CD8-positive, alpha-beta memory T cell (primary cell): Measurements from ENCODE around the gene FAF1. TPM values are rescaled to one million over a fixed set of nuclear protein-coding genes. Genes with fewer than 3 reads are reported as not detected.
A peak's percentile ranks its signal among the peaks of the same experiment; 100 is the strongest.

Experiments
- CTCF ChIA-PET: fragments of 350-600 bp; sonication (Branson Sonifier 250); formaldehyde crosslinking; loops from one replicate; lab custom pipeline; 2021; ENCODE audit warnings: antibody characterized with exemption; lab: Charles Lee
- POLR2A ChIA-PET: fragments of 350-600 bp; sonication (Branson Sonifier 250); formaldehyde crosslinking; loops from one replicate; lab custom pipeline; 2021; ENCODE audit warnings: antibody characterized with exemption; lab: Charles Lee
- DNase-seq, 5 donors: peaks; one replicate each; pipeline versions ENCODE4 v3.0.0 to v3.0.0-alpha.2; 2020 to 2022; ENCODE audit warnings: mixed read lengths in 1 of 5
- H3K27ac ChIP-seq: one replicate; pipeline ENCODE4 v1.7.0; 2013; ENCODE audit warnings: low read depth, mild to moderate bottlenecking, low read length, moderate library complexity
- H3K27me3 ChIP-seq: 2 replicates; pipeline ENCODE4 v1.7.0; 2013; ENCODE audit warnings: low read length, mild to moderate bottlenecking; ENCODE audit not compliant: insufficient read depth, poor library complexity, severe bottlenecking
- H3K36me3 ChIP-seq: 2 replicates; pipeline ENCODE4 v1.7.0; 2013; ENCODE audit warnings: mild to moderate bottlenecking, low read length, moderate library complexity; ENCODE audit not compliant: insufficient read depth
- H3K4me1 ChIP-seq: 2 replicates; pipeline ENCODE4 v1.7.0; 2013; ENCODE audit warnings: mild to moderate bottlenecking, low read length, moderate library complexity; ENCODE audit not compliant: insufficient read depth
- H3K4me3 ChIP-seq: 2 replicates; pipeline ENCODE4 v1.7.0; 2013; ENCODE audit warnings: mild to moderate bottlenecking, low read length
- H3K9me3 ChIP-seq: 2 replicates; pipeline ENCODE4 v1.7.0; 2013; ENCODE audit warnings: mild to moderate bottlenecking, low read length
- H3K27ac Mint-ChIP-seq, 8 donors: one replicate each; pipeline ENCODE4 v1.8.0; 2020 to 2021; ENCODE audit warnings: mixed read lengths in 8 of 8, mild to moderate bottlenecking in 6 of 8, inconsistent platforms in 3 of 8, moderate library complexity in 3 of 8
- H3K27me3 Mint-ChIP-seq, 2 donors: one replicate each; pipeline ENCODE4 v1.8.0; 2020 to 2021; ENCODE audit warnings: mixed read lengths in 2 of 2, mild to moderate bottlenecking in 1 of 2, moderate library complexity in 1 of 2
- H3K36me3 Mint-ChIP-seq, 3 donors: one replicate each; pipeline ENCODE4 v1.8.0; 2020 to 2021; ENCODE audit warnings: mixed read lengths in 3 of 3, inconsistent platforms in 1 of 3, mild to moderate bottlenecking in 1 of 3
- H3K4me1 Mint-ChIP-seq, 3 donors: one replicate each; pipeline ENCODE4 v1.8.0; 2020 to 2021; ENCODE audit warnings: mixed read lengths in 3 of 3, inconsistent platforms in 1 of 3, mild to moderate bottlenecking in 1 of 3
- H3K4me3 Mint-ChIP-seq, 7 donors: one replicate each; pipeline ENCODE4 v1.8.0; 2020 to 2021; ENCODE audit warnings: mixed read lengths in 7 of 7, mild to moderate bottlenecking in 6 of 7, moderate library complexity in 4 of 7, inconsistent platforms in 2 of 7
- H3K9me3 Mint-ChIP-seq, 5 donors: one replicate each; pipeline ENCODE4 v1.8.0; 2020 to 2022; ENCODE audit warnings: mixed read lengths in 5 of 5, mild to moderate bottlenecking in 3 of 5, moderate library complexity in 2 of 5, inconsistent platforms in 1 of 5
- polyA plus RNA-seq: library from polyadenylated mRNA; unstranded; fragments of 300-500 nt; fragmentation: Illumina TruSeq; gene quantifications from one replicate; pipeline ENCODE4 v1.2.3, GENCODE V29; 2021
- total RNA-seq, 2 experiments: library from RNA; stranded (reverse); gene quantifications; one replicate each; pipeline ENCODE4 v1.2.3, GENCODE V29; 2021

FAF1 gene
- total and polyA plus RNA-seq, 3 experiments from 2014 or later, result 66.4 to 87.1 (median 78.2) TPM

DNA sequence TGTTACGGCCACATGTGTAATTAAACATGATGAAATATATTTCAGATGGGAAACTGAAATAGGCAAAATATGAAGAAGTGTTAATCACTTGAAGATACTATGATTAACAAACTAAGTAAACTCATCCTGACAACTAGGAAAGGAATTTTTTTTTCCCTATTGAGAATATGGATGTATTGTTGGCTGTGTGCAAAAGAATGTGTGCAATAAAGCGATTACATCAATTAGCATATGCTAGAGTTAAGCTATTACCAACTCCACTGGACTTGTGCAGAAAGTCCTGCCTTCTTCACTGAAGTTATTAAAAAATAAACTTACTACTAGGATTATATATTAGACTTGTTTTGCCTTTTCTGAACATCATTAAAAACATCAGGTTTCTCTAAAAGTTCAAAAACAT, 393.7 kb downstream of the FAF1 start:
- ChIA-PET CTCF (no interaction called here), POLR2A (no interaction called here)
- H3K36me3 Mint-ChIP-seq, result peaks cover 5 to 59% (median 23%) of the 10 kb centered on the region in 3 donors
- no peaks in the 10 kb centered on the region for H3K27me3 ChIP-seq
- no peaks in the 10 kb centered on the region for H3K9me3 ChIP-seq
- DNase-seq, result no peak
- no peak overlapping the region for H3K4me3 Mint-ChIP-seq
- no peaks in the 10 kb centered on the region for H3K4me1 Mint-ChIP-seq
- no peak overlapping the region for H3K4me3 ChIP-seq
- no peak overlapping the region for H3K27ac Mint-ChIP-seq
- H3K27ac ChIP-seq, result no peak overlapping the region
- H3K27me3 Mint-ChIP-seq, result no peaks in the 10 kb centered on the region
- H3K36me3 ChIP-seq, result peaks cover 5% of the 10 kb centered on the region
- H3K9me3 Mint-ChIP-seq, result no peaks in the 10 kb centered on the region
- H3K4me1 ChIP-seq, result no peaks in the 10 kb centered on the region

DNA sequence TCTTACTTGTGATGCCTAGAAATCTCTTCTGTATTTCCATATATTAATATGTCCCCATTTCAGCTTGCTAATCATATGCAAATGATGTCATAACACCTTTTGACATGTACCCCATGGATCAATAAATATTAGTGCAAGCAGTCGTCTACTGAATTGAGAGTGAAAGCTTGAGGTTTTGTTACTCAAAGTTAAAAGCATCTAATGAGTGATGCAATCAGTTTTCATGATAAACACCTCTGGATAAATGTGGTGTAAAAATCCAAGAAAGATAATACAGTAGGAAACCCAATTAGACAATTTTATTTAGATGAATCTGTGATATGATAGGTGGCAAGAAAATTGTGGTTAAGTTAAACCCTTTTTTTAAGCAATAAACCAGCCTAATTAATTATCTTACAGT, 395.6 kb downstream of the FAF1 start:
- H3K27me3 Mint-ChIP-seq, result no peaks in the 10 kb centered on the region
- CTCF ChIA-PET, result no interaction called here

DNA sequence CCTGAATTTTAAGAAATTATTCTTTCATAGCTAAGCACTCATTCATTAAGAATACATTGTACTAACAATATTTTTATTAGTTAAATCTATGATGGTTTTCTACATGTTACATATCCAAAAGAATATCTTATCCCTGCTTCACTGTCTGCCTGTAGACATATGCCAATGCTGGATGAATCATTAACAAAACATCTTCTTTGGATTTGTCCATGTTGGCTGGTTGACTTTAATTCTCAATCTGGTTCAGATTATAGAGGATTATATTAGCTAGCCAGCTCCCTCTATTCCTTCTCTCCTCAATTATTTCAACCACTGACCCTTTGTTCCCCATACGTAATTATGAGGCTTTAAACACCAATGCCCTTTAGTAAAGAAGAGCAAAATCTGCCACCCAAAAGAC, 398.0 kb downstream of the FAF1 start:
- peaks cover 5% of the 10 kb centered on the region for H3K36me3 ChIP-seq
- no peaks in the 10 kb centered on the region for H3K27me3 ChIP-seq
- H3K27ac ChIP-seq, result no peak overlapping the region
- no peak for DNase-seq
- H3K36me3 Mint-ChIP-seq, result peaks cover 5 to 71% (median 31%) of the 10 kb centered on the region in 3 donors
- no peak overlapping the region for H3K4me3 Mint-ChIP-seq
- no peaks in the 10 kb centered on the region for H3K27me3 Mint-ChIP-seq
- ChIA-PET CTCF (no interaction called here), POLR2A (no interaction called here)
- H3K9me3 Mint-ChIP-seq, result no peaks in the 10 kb centered on the region
- no peak overlapping the region for H3K4me3 ChIP-seq
- H3K4me1 Mint-ChIP-seq, result no peaks in the 10 kb centered on the region
- no peak overlapping the region for H3K27ac Mint-ChIP-seq
- H3K9me3 ChIP-seq, result no peaks in the 10 kb centered on the region
- H3K4me1 ChIP-seq, result no peaks in the 10 kb centered on the region

More for the DNA sequence above, 395.6 kb downstream of the FAF1 start:
- Mint-ChIP-seq H3K4me3 (no peak overlapping the region), H3K27ac (peak overlapping the region in 1 of 8 donors; percentile 26), H3K9me3 (no peaks in the 10 kb centered on the region), H3K4me1 (no peaks in the 10 kb centered on the region), H3K36me3 (peaks cover 5 to 72% (median 30%) of the 10 kb centered on the region in 3 donors)
- POLR2A ChIA-PET, result no interaction called here
- Histone ChIP-seq H3K4me3 (no peak overlapping the region), H3K27me3 (no peaks in the 10 kb centered on the region), H3K27ac (no peak overlapping the region), H3K36me3 (peaks cover 5% of the 10 kb centered on the region), H3K9me3 (no peaks in the 10 kb centered on the region), H3K4me1 (no peaks in the 10 kb centered on the region)
- DNase-seq, result no peak

DNA sequence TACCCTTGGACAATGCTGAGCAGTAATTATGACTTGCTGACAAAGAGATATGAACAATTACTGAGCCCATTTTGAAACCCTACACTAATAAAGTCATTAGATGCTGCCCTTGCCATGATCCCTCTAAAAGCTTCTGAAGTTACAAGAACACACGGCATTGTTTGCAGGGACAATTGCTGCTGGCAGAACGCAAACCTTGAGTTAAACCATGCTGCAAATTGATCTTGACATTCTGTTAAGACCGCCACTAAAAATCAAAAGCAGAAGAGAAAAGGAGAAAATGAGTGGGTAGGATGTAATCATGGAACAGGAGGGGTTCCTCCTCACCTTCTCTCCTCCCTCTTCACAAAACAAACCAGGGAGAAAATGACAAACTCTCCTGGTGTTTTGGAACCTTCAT, 400.6 kb downstream of the FAF1 start:
- H3K27ac Mint-ChIP-seq, result peak overlapping the region in 1 of 8 donors; percentile 64
- CTCF ChIA-PET, result no interaction called here
- no peak for DNase-seq
- no peaks in the 10 kb centered on the region for H3K27me3 Mint-ChIP-seq
- Histone ChIP-seq H3K4me3 (no peak overlapping the region), H3K4me1 (no peaks in the 10 kb centered on the region), H3K36me3 (peaks cover 2% of the 10 kb centered on the region), H3K27me3 (no peaks in the 10 kb centered on the region), H3K9me3 (no peaks in the 10 kb centered on the region), H3K27ac (no peak overlapping the region)
- no peaks in the 10 kb centered on the region for H3K9me3 Mint-ChIP-seq
- POLR2A ChIA-PET, result no interaction called here
- H3K4me3 Mint-ChIP-seq, result no peak overlapping the region
- H3K4me1 Mint-ChIP-seq, result no peaks in the 10 kb centered on the region
- H3K36me3 Mint-ChIP-seq, result peaks cover 5 to 50% (median 23%) of the 10 kb centered on the region in 3 donors

DNA sequence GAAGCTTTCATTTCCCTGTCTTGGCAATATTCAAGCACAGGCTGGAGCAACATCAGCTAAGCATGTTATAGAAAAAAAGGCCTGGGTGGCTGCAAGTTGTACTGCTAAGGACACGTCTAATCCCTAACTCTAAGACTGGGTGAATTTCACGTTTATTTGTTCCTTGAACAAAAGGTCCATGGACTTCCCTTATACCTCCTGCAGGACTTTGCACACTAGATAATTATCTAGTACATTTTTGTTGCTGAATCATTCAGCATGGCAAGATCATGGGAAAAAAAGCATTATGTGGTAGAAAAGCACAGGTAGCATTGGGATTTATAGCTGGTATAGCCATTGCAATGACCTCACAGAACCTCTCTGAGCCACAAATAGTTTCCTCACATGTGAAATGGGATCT, 406.1 kb downstream of the FAF1 start:
- no peaks in the 10 kb centered on the region for H3K4me1 Mint-ChIP-seq
- no peaks in the 10 kb centered on the region for H3K9me3 Mint-ChIP-seq
- H3K36me3 ChIP-seq, result no peaks in the 10 kb centered on the region
- H3K27me3 Mint-ChIP-seq, result no peaks in the 10 kb centered on the region
- H3K27ac ChIP-seq, result no peak overlapping the region
- peaks cover 0 to 20% (median 9%) of the 10 kb centered on the region in 3 donors for H3K36me3 Mint-ChIP-seq
- no peaks in the 10 kb centered on the region for H3K4me1 ChIP-seq
- ChIA-PET CTCF (interaction anchor here (1.3 kb wide), 1 partner anchor 10 kb away, joined by 5 read pairs; no protein-coding TSS in a partner anchor), POLR2A (no interaction called here)
- H3K27me3 ChIP-seq, result no peaks in the 10 kb centered on the region
- no peaks in the 10 kb centered on the region for H3K9me3 ChIP-seq
- no peak for DNase-seq
- H3K27ac Mint-ChIP-seq, result no peak overlapping the region
- H3K4me3 ChIP-seq, result no peak overlapping the region
- H3K4me3 Mint-ChIP-seq, result no peak overlapping the region

DNA sequence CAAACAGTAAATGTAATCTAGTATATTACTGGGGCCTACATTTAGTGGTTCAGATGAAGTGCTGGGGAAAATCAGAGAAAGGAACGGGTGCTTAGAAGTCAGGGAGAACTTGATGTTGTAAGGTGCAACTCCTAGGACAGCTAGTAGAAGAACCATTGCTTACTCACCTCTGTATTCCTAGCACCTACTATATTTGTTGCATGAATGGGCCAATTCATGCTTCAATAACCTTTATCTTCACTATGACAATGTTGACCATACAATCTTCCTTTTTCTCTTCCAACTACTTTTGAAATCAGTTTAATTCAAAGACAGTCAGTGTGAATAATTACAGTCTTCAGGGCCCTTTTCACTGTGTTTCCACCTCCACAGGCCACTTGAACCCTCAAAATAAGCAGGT, 411.8 kb downstream of the FAF1 start:
- no peaks in the 10 kb centered on the region for H3K4me1 ChIP-seq
- CTCF ChIA-PET, result no interaction called here
- Mint-ChIP-seq H3K4me1 (no peaks in the 10 kb centered on the region), H3K27me3 (no peaks in the 10 kb centered on the region), H3K9me3 (no peaks in the 10 kb centered on the region), H3K4me3 (no peak overlapping the region), H3K27ac (no peak overlapping the region), H3K36me3 (peaks cover 0 to 25% (median 12%) of the 10 kb centered on the region in 3 donors)
- no peak for DNase-seq
- H3K36me3 ChIP-seq, result no peaks in the 10 kb centered on the region
- no peaks in the 10 kb centered on the region for H3K9me3 ChIP-seq
- no peak overlapping the region for H3K27ac ChIP-seq
- POLR2A ChIA-PET, result no interaction called here
- H3K27me3 ChIP-seq, result no peaks in the 10 kb centered on the region
- H3K4me3 ChIP-seq, result no peak overlapping the region

DNA sequence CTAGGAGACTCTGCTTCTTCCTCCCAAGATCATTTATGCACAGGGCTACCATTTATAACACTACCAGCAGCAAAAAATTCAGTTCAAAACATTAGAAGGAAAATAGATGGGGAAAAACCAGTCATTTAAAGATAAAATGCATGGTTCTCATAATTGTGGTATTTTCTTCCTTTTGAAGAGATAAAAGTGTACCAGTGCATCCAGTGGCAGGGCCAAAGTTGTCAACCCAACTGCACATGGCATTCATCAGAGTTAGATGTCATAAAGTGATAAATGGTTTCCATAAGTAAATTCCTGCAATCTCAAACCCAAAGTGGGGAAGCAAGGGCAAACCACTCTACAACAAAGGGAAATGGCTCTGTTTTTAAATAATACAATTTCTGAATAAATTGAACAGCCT, 417.7 kb downstream of the FAF1 start:
- no peaks in the 10 kb centered on the region for H3K9me3 Mint-ChIP-seq
- H3K4me1 ChIP-seq, result no peaks in the 10 kb centered on the region
- POLR2A ChIA-PET, result no interaction called here

DNA sequence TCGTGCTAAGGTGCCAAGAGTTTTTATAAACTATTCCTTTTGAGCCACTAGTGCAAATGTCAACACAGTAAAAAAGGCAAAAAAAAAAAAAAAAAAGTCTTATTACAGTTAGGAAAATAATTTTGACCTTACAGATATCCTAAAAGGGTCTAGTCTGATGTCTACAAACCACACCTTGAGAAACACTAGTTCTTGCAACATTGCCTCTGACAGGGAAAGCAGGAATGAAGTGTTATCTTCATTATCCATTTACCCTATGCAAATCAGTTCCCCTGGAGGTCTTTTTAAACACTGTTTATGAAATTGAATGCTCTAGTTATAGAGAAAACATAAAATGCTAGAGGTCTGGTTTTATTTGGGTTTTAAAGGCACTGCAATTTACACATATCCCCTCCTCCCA, 421.6 kb downstream of the FAF1 start:
- no peaks in the 10 kb centered on the region for H3K9me3 Mint-ChIP-seq

More for the DNA sequence above, 417.7 kb downstream of the FAF1 start:
- Histone ChIP-seq H3K4me3 (no peak overlapping the region), H3K27me3 (no peaks in the 10 kb centered on the region), H3K27ac (no peak overlapping the region), H3K36me3 (no peaks in the 10 kb centered on the region), H3K9me3 (no peaks in the 10 kb centered on the region)
- H3K4me3 Mint-ChIP-seq, result no peak overlapping the region
- DNase-seq, result no peak
- no peak overlapping the region for H3K27ac Mint-ChIP-seq
- H3K4me1 Mint-ChIP-seq, result no peaks in the 10 kb centered on the region
- CTCF ChIA-PET, result no interaction called here
- H3K36me3 Mint-ChIP-seq, result peaks cover 4 to 26% (median 11%) of the 10 kb centered on the region in 3 donors
- H3K27me3 Mint-ChIP-seq, result no peaks in the 10 kb centered on the region

More for the DNA sequence above, 421.6 kb downstream of the FAF1 start:
- no peaks in the 10 kb centered on the region for H3K4me1 ChIP-seq
- H3K27me3 ChIP-seq, result no peaks in the 10 kb centered on the region
- POLR2A ChIA-PET, result no interaction called here
- no peak overlapping the region for H3K4me3 ChIP-seq
- CTCF ChIA-PET, result no interaction called here
- no peak for DNase-seq
- H3K36me3 ChIP-seq, result no peaks in the 10 kb centered on the region
- H3K27ac Mint-ChIP-seq, result no peak overlapping the region
- no peaks in the 10 kb centered on the region for H3K9me3 ChIP-seq
- H3K4me3 Mint-ChIP-seq, result no peak overlapping the region
- no peaks in the 10 kb centered on the region for H3K27me3 Mint-ChIP-seq
- peaks cover 3 to 42% (median 14%) of the 10 kb centered on the region in 3 donors for H3K36me3 Mint-ChIP-seq
- H3K4me1 Mint-ChIP-seq, result no peaks in the 10 kb centered on the region
- H3K27ac ChIP-seq, result no peak overlapping the region
